Lung (tissue), 12 donors: ENCODE results near the gene KITLG. TPM values are rescaled to one million over a fixed set of nuclear protein-coding genes. Genes with fewer than 3 reads are reported as not detected.

Source experiments
- ATAC-seq: fragments of 200-7000 bp; cut with Tn5 transposase; one replicate; pipeline ENCODE4 v1.9.1; 2020; ENCODE audit warnings: moderate number of reproducible peaks; ENCODE audit not compliant: insufficient read depth, low FRiP score
- DNase-seq, 3 donors: peaks; one replicate each; pipeline ENCODE4 v3.0.0-alpha.2; 2013 to 2017
- H3K27ac ChIP-seq, 2 donors: one replicate each; pipeline ENCODE4 v1.5.1; 2013; ENCODE audit warnings: mild to moderate bottlenecking in 2 of 2, moderate library complexity in 2 of 2, control low read depth in 1 of 2, inconsistent platforms in 1 of 2, low read depth in 1 of 2, low read length in 1 of 2
- H3K27me3 ChIP-seq, 3 donors: one replicate each; pipeline ENCODE4 v1.5.1; 2013; ENCODE audit warnings: low read length in 2 of 3; ENCODE audit not compliant: control insufficient read depth in 3 of 3, insufficient read depth in 3 of 3
- H3K36me3 ChIP-seq, 4 donors: one replicate each; pipeline ENCODE4 v1.5.1; 2013; ENCODE audit warnings: low read length in 4 of 4, mild to moderate bottlenecking in 1 of 4, moderate library complexity in 1 of 4; ENCODE audit not compliant: control insufficient read depth in 4 of 4, insufficient read depth in 4 of 4
- H3K4me1 ChIP-seq, 5 donors: one replicate each; pipeline ENCODE4 v1.5.1; 2013; ENCODE audit warnings: low read length in 5 of 5, mild to moderate bottlenecking in 2 of 5, moderate library complexity in 1 of 5; ENCODE audit not compliant: control insufficient read depth in 5 of 5, insufficient read depth in 5 of 5
- H3K4me3 ChIP-seq: one replicate; pipeline ENCODE4 v1.5.1; 2013; ENCODE audit warnings: mild to moderate bottlenecking, control low read depth, moderate library complexity
- H3K9ac ChIP-seq, 2 donors: one replicate each; pipeline ENCODE4 v1.5.1; 2013; ENCODE audit warnings: low read length in 2 of 2, control low read depth in 1 of 2; ENCODE audit not compliant: insufficient read depth in 1 of 2
- H3K9me3 ChIP-seq, 4 donors: one replicate each; pipeline ENCODE4 v1.5.1; 2013; ENCODE audit warnings: low read length in 3 of 4, mild to moderate bottlenecking in 1 of 4, moderate library complexity in 1 of 4; ENCODE audit not compliant: control insufficient read depth in 4 of 4, insufficient read depth in 3 of 4
- CTCF ChIP-seq: IDR thresholded peaks from 2 replicates; pipeline ENCODE4 v1.5.1; 2012; ENCODE audit warnings: mild to moderate bottlenecking; ENCODE audit errors: control extremely low read depth, extremely low read depth
- WGBS, 2 donors: extraction: QIAGEN DNeasy Blood & Tissue Kit; methylation state at CpG; one replicate each; pipeline ENCODE4 v1.1.7; 2013; 5-methylcytosine and 5-hydroxymethylcytosine counted together
- polyA plus RNA-seq, 2 donors: library from polyadenylated mRNA; stranded (reverse); fragments of 200-250 nt; gene quantifications; one replicate each; pipeline ENCODE4 v1.2.1, GENCODE V29; 2013
- total RNA-seq, 2 donors: library from RNA; depleted of rRNA in 1 of 2; stranded (reverse); fragments of >200 nt in 1 of 2; gene quantifications; one replicate each; pipeline ENCODE4 v1.2.1, GENCODE V29; 2014 to 2021
- donor health status: control.
- donor health status: control.
- donor health status: Bipolar disorder and iron deficiency.
- donor health status: healthy.
- donor health status: DM: yes; HTN: yes; CAD: no.

KITLG gene
- total and polyA plus RNA-seq, 4 donors: 13.7 to 142 (median 38.2) TPM

- Histone ChIP-seq H3K4me3 (no peak overlapping the region), H3K36me3 (no peaks in the 10 kb centered on the region), H3K9ac (no peak overlapping the region), H3K27me3 (no peaks in the 10 kb centered on the region), H3K27ac (no peak overlapping the region), H3K4me1 (no peaks in the 10 kb centered on the region), H3K9me3 (no peaks in the 10 kb centered on the region)
- no peak for DNase-seq
- no peak for ATAC-seq
- TF ChIP-seq CTCF: no peak
These were observed 126.9 kb downstream of the KITLG start for GRCh38 chr12:88453323-88453722.

- WGBS, 2 donors: 80 to 87% methylated on average over 3 of the region's 3 CpGs
- DNase-seq: peak in 2 of 3 donors; percentile 43 to 47
- no peak for ATAC-seq
- H3K9me3 ChIP-seq: no peaks in the 10 kb centered on the region
- no peaks in the 10 kb centered on the region for H3K27me3 ChIP-seq
- H3K36me3 ChIP-seq: no peaks in the 10 kb centered on the region
- no peaks in the 10 kb centered on the region for H3K4me1 ChIP-seq
- no peak for TF ChIP-seq CTCF
- H3K27ac ChIP-seq: no peak overlapping the region
- no peak overlapping the region for H3K4me3 ChIP-seq
- H3K9ac ChIP-seq: no peak overlapping the region
These were observed 129.1 kb downstream of the KITLG start for GRCh38 chr12:88451205-88451604.

- Histone ChIP-seq H3K4me3 (no peak overlapping the region), H3K36me3 (no peaks in the 10 kb centered on the region), H3K9me3 (no peaks in the 10 kb centered on the region), H3K4me1 (no peaks in the 10 kb centered on the region), H3K9ac (no peak overlapping the region), H3K27ac (no peak overlapping the region), H3K27me3 (no peaks in the 10 kb centered on the region)
- ATAC-seq: no peak
- TF ChIP-seq CTCF: no peak
- WGBS, 2 donors: 81 to 83% methylated on average over 1 of the region's 1 CpG
- no peak for DNase-seq
These were observed 130.1 kb downstream of the KITLG start for GRCh38 chr12:88450136-88450535.

- 89 to 92% methylated on average over 5 of the region's 5 CpGs for WGBS, 2 donors
- Histone ChIP-seq H3K9ac (no peak overlapping the region), H3K27ac (no peak overlapping the region), H3K9me3 (no peaks in the 10 kb centered on the region), H3K27me3 (no peaks in the 10 kb centered on the region), H3K4me3 (no peak overlapping the region), H3K4me1 (no peaks in the 10 kb centered on the region), H3K36me3 (no peaks in the 10 kb centered on the region)
- TF ChIP-seq CTCF: no peak
- ATAC-seq (no peak), DNase-seq (no peak)
These were observed 131.8 kb downstream of the KITLG start for GRCh38 chr12:88448337-88448915.
